ENCODE measurements around the gene KLKB1. TPM values are rescaled to one million over a fixed set of nuclear protein-coding genes. Genes with fewer than 3 reads are reported as not detected.
"Not testable (repeated sequence)": the region's sequence is repeated elsewhere in the genome, so short reads cannot be mapped to it uniquely, and the experiment has no call there.

Gene KLKB1
- total RNA-seq, 2 donors from 2014 or later: 0.52 to 1.5 TPM

GRCh38 chr4:186240452-186240847 lies 13.1 kb downstream of the KLKB1 start:
- DNase-seq (no peak), ATAC-seq (no peak)
- no peaks in the 10 kb centered on the region for H3K36me3 Mint-ChIP-seq (ENCODE audit: low read depth)
- H3K27ac Mint-ChIP-seq: no peak overlapping the region
- no peaks in the 10 kb centered on the region for H3K9me3 ChIP-seq (ENCODE audit: control insufficient read depth, low read length, poor library complexity, severe bottlenecking)
- H3K4me1 Mint-ChIP-seq: peaks cover 2% of the 10 kb centered on the region
- no peak overlapping the region for H3K4me3 Mint-ChIP-seq
- H3K27me3 Mint-ChIP-seq: no peaks in the 10 kb centered on the region

DNA sequence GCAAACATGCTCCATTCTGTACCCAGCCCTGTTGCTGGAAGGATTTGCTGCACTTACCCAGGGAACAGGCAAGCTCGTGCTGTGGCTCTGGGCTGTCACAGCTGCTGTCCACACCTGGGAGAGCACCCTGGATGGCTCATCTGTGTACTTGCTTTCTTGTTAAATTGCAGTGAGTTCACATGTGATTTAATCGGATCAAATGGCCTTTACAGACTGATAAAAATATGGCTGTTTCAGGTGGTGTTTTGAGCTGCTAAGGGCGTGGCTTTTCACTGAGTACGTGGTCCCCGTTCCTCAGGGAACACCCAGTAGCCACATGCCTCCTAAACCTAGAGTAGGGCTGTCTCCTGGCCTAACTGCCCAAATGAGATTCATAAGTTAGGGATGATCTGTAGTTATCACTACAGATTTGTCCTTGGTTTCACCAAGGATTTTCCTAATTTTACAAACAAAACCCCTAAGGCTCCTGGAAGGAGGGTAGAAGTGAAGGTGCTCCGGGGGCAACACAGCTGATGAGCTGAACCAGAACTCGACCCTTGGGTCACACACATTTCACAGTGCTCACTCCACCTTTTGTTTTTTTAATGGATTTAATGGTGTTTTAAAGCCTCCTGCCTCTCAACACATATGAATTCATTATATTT lies 13.7 kb downstream of the KLKB1 start:
- Mint-ChIP-seq H3K27ac (no peak overlapping the region), H3K36me3 (ENCODE audit: low read depth) (no peaks in the 10 kb centered on the region), H3K27me3 (no peaks in the 10 kb centered on the region), H3K4me1 (peaks cover 2% of the 10 kb centered on the region), H3K4me3 (no peak overlapping the region)
- no peaks in the 10 kb centered on the region for H3K9me3 ChIP-seq (ENCODE audit: control insufficient read depth, low read length, poor library complexity, severe bottlenecking)
- DNase-seq: no peak
- ATAC-seq: no peak

- peaks cover 2% of the 10 kb centered on the region for H3K4me1 Mint-ChIP-seq
- no peaks in the 10 kb centered on the region for H3K9me3 ChIP-seq (ENCODE audit: control insufficient read depth, low read length, poor library complexity, severe bottlenecking)
- no peak overlapping the region for H3K27ac Mint-ChIP-seq
- no peaks in the 10 kb centered on the region for H3K27me3 Mint-ChIP-seq
- no peak for ATAC-seq
- H3K4me3 Mint-ChIP-seq: no peak overlapping the region
- no peaks in the 10 kb centered on the region for H3K36me3 Mint-ChIP-seq (ENCODE audit: low read depth)
- DNase-seq: no peak
These were observed 14.3 kb downstream of the KLKB1 start for GRCh38 chr4:186241616-186242015.

GRCh38 chr4:186242031-186242430 lies 14.7 kb downstream of the KLKB1 start:
- not testable (repeated sequence) for H3K4me1 Mint-ChIP-seq; H3K36me3 Mint-ChIP-seq (ENCODE audit: low read depth); ATAC-seq; DNase-seq; H3K27me3 Mint-ChIP-seq; H3K9me3 ChIP-seq (ENCODE audit: control insufficient read depth, low read length, poor library complexity, severe bottlenecking); H3K4me3 Mint-ChIP-seq; H3K27ac Mint-ChIP-seq

DNA sequence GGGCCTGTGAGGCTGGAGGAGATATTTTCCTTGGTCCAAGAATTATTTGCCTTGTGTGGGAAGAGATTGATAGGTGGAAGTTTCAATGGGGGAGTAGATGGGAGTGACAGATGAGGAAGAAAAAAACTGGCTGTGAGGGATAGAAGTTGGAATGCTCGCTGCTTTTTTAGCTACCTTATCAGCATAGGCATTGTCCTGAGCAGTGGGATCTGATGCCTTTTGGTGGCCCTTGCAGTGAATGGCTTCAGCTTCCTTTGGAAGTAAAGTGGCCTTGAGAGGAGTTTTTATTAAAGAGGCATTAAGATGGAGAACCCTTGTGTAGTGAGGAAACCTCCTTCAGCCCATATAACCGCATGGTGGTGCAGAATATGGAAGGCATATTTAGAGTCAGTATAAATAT lies 16.0 kb downstream of the KLKB1 start:
- no peak for DNase-seq
- Mint-ChIP-seq H3K4me3 (no peak overlapping the region), H3K4me1 (no peaks in the 10 kb centered on the region), H3K27ac (no peak overlapping the region), H3K27me3 (no peaks in the 10 kb centered on the region), H3K36me3 (ENCODE audit: low read depth) (no peaks in the 10 kb centered on the region)
- ATAC-seq: no peak
- H3K9me3 ChIP-seq (ENCODE audit: control insufficient read depth, low read length, poor library complexity, severe bottlenecking): no peaks in the 10 kb centered on the region

- Mint-ChIP-seq H3K27me3 (no peaks in the 10 kb centered on the region), H3K27ac (no peak overlapping the region), H3K4me1 (no peaks in the 10 kb centered on the region), H3K36me3 (ENCODE audit: low read depth) (no peaks in the 10 kb centered on the region), H3K4me3 (no peak overlapping the region)
- H3K9me3 ChIP-seq (ENCODE audit: control insufficient read depth, low read length, poor library complexity, severe bottlenecking): no peaks in the 10 kb centered on the region
- no peak for ATAC-seq
- DNase-seq: no peak
These were observed 17.5 kb downstream of the KLKB1 start for GRCh38 chr4:186244835-186245234.

- not testable (repeated sequence) for H3K4me3 Mint-ChIP-seq; H3K27ac Mint-ChIP-seq; H3K9me3 ChIP-seq (ENCODE audit: control insufficient read depth, low read length, poor library complexity, severe bottlenecking); ATAC-seq; H3K4me1 Mint-ChIP-seq; H3K27me3 Mint-ChIP-seq; DNase-seq; H3K36me3 Mint-ChIP-seq (ENCODE audit: low read depth)
These were observed 19.9 kb downstream of the KLKB1 start for GRCh38 chr4:186247062-186247752.

DNA sequence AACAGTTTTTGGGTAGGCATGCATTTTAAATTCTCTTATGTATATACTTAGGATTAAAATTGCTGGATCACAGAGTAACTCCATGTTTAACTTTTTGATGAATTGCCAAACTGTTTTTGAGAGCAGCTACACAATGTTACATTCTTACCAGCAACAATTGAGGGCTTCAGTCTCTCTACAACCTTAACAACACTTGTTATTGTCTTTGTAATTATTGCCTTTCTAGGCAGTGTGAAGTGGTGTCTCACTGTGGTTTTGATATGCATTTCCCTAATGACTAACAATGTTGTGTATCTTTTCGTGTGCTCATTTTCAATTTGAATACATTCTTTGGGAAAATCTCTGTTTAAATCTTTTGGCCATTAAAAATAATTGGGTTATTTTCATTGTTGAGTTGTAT lies 21.3 kb downstream of the KLKB1 start:
- H3K27ac Mint-ChIP-seq: no peak overlapping the region
- no peaks in the 10 kb centered on the region for H3K9me3 ChIP-seq (ENCODE audit: control insufficient read depth, low read length, poor library complexity, severe bottlenecking)
- no peak for ATAC-seq
- DNase-seq: no peak
- H3K36me3 Mint-ChIP-seq (ENCODE audit: low read depth): peaks cover 4% of the 10 kb centered on the region
- H3K4me1 Mint-ChIP-seq: no peaks in the 10 kb centered on the region
- H3K4me3 Mint-ChIP-seq: no peak overlapping the region
- no peaks in the 10 kb centered on the region for H3K27me3 Mint-ChIP-seq

GRCh38 chr4:186249785-186250754 lies 22.8 kb downstream of the KLKB1 start:
- no peak for ATAC-seq
- no peaks in the 10 kb centered on the region for H3K4me1 Mint-ChIP-seq
- H3K9me3 ChIP-seq (ENCODE audit: control insufficient read depth, low read length, poor library complexity, severe bottlenecking): no peaks in the 10 kb centered on the region
- H3K27ac Mint-ChIP-seq: no peak overlapping the region
- H3K36me3 Mint-ChIP-seq (ENCODE audit: low read depth): peaks cover 9% of the 10 kb centered on the region
- DNase-seq: no peak
- H3K27me3 Mint-ChIP-seq: no peaks in the 10 kb centered on the region
- H3K4me3 Mint-ChIP-seq: no peak overlapping the region

DNA sequence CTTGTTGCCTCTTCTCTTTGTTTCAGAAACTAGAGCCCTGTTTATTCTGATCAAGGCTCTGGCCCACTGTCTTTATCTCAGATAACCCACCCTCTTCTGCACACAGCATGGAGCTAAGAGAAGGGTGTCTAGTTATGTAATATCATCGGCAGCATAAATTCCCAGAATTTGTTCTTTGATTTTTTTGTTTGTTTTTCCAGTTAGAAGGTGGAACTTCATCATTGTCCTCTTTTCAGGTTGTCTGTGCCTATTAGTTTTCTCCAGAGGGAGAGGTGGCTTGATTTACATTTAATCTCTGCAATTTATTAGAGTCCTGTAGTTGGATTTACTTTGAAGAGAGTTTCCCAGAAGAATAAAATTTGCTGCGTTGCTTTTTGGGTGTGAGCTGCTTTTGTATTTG lies 23.5 kb downstream of the KLKB1 start:
- Mint-ChIP-seq H3K4me1 (no peaks in the 10 kb centered on the region), H3K4me3 (no peak overlapping the region), H3K27ac (no peak overlapping the region), H3K27me3 (no peaks in the 10 kb centered on the region), H3K36me3 (ENCODE audit: low read depth) (peaks cover 9% of the 10 kb centered on the region)
- ATAC-seq: no peak
- no peak for DNase-seq
- no peaks in the 10 kb centered on the region for H3K9me3 ChIP-seq (ENCODE audit: control insufficient read depth, low read length, poor library complexity, severe bottlenecking)

GRCh38 chr4:186255122-186255521 lies 27.8 kb downstream of the KLKB1 start:
- no peaks in the 10 kb centered on the region for H3K9me3 ChIP-seq (ENCODE audit: control insufficient read depth, low read length, poor library complexity, severe bottlenecking)
- Mint-ChIP-seq H3K4me1 (no peaks in the 10 kb centered on the region), H3K36me3 (ENCODE audit: low read depth) (peaks cover 9% of the 10 kb centered on the region), H3K27me3 (no peaks in the 10 kb centered on the region), H3K4me3 (no peak overlapping the region), H3K27ac (no peak overlapping the region)
- DNase-seq: no peak
- no peak for ATAC-seq

DNA sequence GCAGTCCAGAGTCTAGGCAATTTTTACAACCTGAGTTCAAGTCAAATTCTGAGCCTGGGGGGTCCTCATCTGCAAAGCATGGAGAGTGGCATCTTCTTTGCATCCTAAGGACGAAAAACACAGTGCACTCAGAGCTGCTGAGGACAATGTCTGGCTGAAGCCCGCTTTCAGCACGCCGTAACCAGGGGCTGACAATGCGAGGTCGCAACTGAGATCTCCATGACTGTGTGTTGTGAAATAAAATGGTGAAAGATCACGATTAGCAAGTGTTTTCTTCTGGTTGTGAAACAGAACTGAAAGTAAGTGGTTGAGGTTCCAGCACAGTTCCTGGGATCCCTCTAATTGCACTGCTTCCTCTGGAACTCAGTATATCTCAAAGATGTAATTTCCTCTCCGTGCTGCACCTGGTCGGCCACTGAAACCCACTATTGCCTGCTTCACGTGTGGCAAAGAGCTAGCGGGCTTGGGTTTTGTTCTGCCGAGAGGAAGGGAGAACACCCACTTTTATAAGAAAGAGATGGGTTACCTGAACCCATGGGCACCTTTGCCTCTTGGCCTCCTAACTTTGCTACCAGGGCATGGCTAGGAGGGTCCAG lies 31.0 kb downstream of the KLKB1 start:
- ATAC-seq (no peak), DNase-seq (no peak)
- H3K9me3 ChIP-seq (ENCODE audit: control insufficient read depth, low read length, poor library complexity, severe bottlenecking): no peaks in the 10 kb centered on the region
- H3K4me3 Mint-ChIP-seq: no peak overlapping the region
- H3K4me1 Mint-ChIP-seq: no peaks in the 10 kb centered on the region
- no peak overlapping the region for H3K27ac Mint-ChIP-seq
- peaks cover 15% of the 10 kb centered on the region for H3K27me3 Mint-ChIP-seq
- H3K36me3 Mint-ChIP-seq (ENCODE audit: low read depth): peaks cover 5% of the 10 kb centered on the region

GRCh38 chr4:186260117-186260503 lies 32.8 kb downstream of the KLKB1 start:
- no peaks in the 10 kb centered on the region for H3K9me3 ChIP-seq (ENCODE audit: control insufficient read depth, low read length, poor library complexity, severe bottlenecking)
- no peaks in the 10 kb centered on the region for H3K36me3 Mint-ChIP-seq (ENCODE audit: low read depth)
- no peaks in the 10 kb centered on the region for H3K4me1 Mint-ChIP-seq
- H3K4me3 Mint-ChIP-seq: no peak overlapping the region
- no peak for DNase-seq
- ATAC-seq: no peak
- H3K27me3 Mint-ChIP-seq: peaks cover 29% of the 10 kb centered on the region
- no peak overlapping the region for H3K27ac Mint-ChIP-seq

Data from T-helper 17 cell (primary cell).